Gastroesophageal sphincter (tissue), 3 donors: ENCODE results near the gene MMEL1.

Source experiments
- EP300 ChIP-seq: sonication (generic); formaldehyde crosslinking; IDR thresholded peaks from one replicate; pipeline ENCODE4 v1.6.1; 2017; ENCODE audit warnings: antibody characterized with exemption, mild to moderate bottlenecking
- POLR2A ChIP-seq, 2 donors: fragments of 450-650 bp; IDR thresholded peaks; one replicate each; pipeline ENCODE4 v1.6.1; 2017; ENCODE audit warnings: antibody characterized with exemption in 2 of 2, mild to moderate bottlenecking in 2 of 2, moderate library complexity in 1 of 2
- TF ChIP-seq, protein P1 (sequence below), 4 experiments: fragments of 200-600 bp in 2 of 4; fragments of 450-650 bp in 2 of 4; sonication (generic) in 1 of 4; IDR thresholded peaks; one replicate each; pipeline ENCODE4 v1.5.1; 2017 to 2019; ENCODE audit warnings: antibody characterized with exemption in 4 of 4, mild to moderate bottlenecking in 2 of 4, moderate library complexity in 2 of 4

DNA sequence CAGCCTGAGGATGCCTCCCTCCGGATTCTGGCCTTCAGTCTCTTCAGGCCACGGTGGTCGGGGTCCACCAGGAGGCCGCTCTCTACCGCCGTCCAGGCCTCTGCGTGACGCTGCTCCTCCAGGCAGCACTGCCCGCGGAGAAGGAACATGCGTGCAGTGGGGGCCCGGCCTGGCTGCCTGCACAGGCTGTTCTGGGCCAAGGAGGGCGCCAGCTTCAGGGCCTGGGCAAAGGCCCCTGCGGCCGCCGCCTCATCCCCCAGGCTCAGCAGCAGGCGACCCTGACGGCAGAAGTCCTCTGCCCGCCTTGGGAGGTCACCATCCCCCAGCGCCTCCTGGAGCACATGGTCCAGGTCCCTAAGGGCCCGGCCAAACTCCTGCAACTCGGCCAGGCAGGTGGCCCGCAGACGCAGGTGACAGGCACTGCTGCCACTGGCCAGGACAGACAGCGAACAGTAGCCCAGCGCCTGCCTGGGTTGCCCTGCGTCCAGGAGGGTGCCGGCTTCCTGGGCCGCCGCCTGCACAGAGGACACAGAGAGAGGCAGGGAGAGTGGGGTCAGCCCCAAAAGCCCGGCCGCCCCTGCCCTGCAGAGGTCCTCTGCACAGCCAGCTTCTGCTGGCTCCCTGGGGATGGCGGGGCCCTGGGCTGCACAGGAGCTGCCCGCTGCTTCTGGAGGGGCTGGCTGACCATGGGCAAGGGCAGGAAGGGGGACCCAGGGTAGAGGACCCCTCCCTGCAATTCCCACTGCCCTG is 8.7 kb upstream of the MMEL1 start:
- TF ChIP-seq, protein P1, sequence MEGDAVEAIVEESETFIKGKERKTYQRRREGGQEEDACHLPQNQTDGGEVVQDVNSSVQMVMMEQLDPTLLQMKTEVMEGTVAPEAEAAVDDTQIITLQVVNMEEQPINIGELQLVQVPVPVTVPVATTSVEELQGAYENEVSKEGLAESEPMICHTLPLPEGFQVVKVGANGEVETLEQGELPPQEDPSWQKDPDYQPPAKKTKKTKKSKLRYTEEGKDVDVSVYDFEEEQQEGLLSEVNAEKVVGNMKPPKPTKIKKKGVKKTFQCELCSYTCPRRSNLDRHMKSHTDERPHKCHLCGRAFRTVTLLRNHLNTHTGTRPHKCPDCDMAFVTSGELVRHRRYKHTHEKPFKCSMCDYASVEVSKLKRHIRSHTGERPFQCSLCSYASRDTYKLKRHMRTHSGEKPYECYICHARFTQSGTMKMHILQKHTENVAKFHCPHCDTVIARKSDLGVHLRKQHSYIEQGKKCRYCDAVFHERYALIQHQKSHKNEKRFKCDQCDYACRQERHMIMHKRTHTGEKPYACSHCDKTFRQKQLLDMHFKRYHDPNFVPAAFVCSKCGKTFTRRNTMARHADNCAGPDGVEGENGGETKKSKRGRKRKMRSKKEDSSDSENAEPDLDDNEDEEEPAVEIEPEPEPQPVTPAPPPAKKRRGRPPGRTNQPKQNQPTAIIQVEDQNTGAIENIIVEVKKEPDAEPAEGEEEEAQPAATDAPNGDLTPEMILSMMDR (IDR thresholded peaks at IDR 0.05) = no peak
- TF ChIP-seq POLR2A (IDR thresholded peaks at IDR 0.05) = no peak
- no peak for TF ChIP-seq EP300
